DOHH2 (cell line): ENCODE measurements around the gene DIP2B.

Experiments
- CTCF ChIP-seq: fragments of 200-600 bp; sonication (generic); IDR thresholded peaks from one replicate; pipeline ENCODE4 v1.5.1; 2014; ENCODE audit warnings: antibody characterized with exemption, mild to moderate bottlenecking, low read depth, low read length; ENCODE audit not compliant: poor library complexity, severe bottlenecking
- EZH2phosphoT487 ChIP-seq: fragments of 200-600 bp; sonication (generic); IDR thresholded peaks from 2 replicates; pipeline ENCODE4 v1.6.1; 2017; ENCODE audit warnings: borderline replicate concordance, mild to moderate bottlenecking, antibody characterized with exemption, low read length, moderate library complexity, mixed read lengths

GRCh38 chr12:50661300-50662115, 156.7 kb downstream of the DIP2B start:
- TF ChIP-seq CTCF, result no peak
- no peak for TF ChIP-seq EZH2phosphoT487
